HepG2 (cell line): Measurements from ENCODE around the gene TAF3. TPM values are rescaled to one million over a fixed set of nuclear protein-coding genes. Genes with fewer than 3 reads are reported as not detected.
A peak's percentile ranks its signal among the peaks of the same experiment; 100 is the strongest.

ENCODE experiments used
- CHCHD3 ChIP-seq: sonication (generic); formaldehyde crosslinking; IDR thresholded peaks from 2 replicates; pipeline ENCODE4 v1.8.0; 2022; ENCODE audit warnings: mild to moderate bottlenecking, missing genetic modification reagents, moderate library complexity
- CREBL2 ChIP-seq: sonication (generic); formaldehyde crosslinking; IDR thresholded peaks from 2 replicates; pipeline ENCODE4 v1.8.1; 2023; ENCODE audit warnings: missing genetic modification reagents, mild to moderate bottlenecking, borderline replicate concordance
- ERF ChIP-seq: IDR thresholded peaks from 2 replicates; pipeline ENCODE4 v1.6.1; 2018; ENCODE audit warnings: missing biosample characterization, missing genetic modification reagents
- JDP2 ChIP-seq: sonication (generic); formaldehyde crosslinking; IDR thresholded peaks from 2 replicates; pipeline ENCODE4 v1.8.1; 2022; ENCODE audit warnings: missing genetic modification reagents, borderline replicate concordance
- KDM5B ChIP-seq: sonication (generic); formaldehyde crosslinking; IDR thresholded peaks from 2 replicates; pipeline ENCODE4 v1.4.0; 2020; ENCODE audit warnings: missing genetic modification reagents, mild to moderate bottlenecking, borderline replicate concordance
- KLF12 ChIP-seq: sonication (generic); formaldehyde crosslinking; IDR thresholded peaks from 2 replicates; pipeline ENCODE4 v1.4.0; 2020; ENCODE audit warnings: missing genetic modification reagents, borderline replicate concordance
- MAZ ChIP-seq, 2 experiments: sonication (generic) in 1 of 2; formaldehyde crosslinking in 1 of 2; IDR thresholded peaks; 2 replicates each; pipeline versions ENCODE4 v1.5.0 to v1.6.1; 2012 to 2020; ENCODE audit warnings: low read depth in 2 of 2, mild to moderate bottlenecking in 2 of 2, borderline replicate concordance in 1 of 2, improper control_type of control experiment in 1 of 2, low read length in 1 of 2, missing genetic modification reagents in 1 of 2, moderate library complexity in 1 of 2
- MIER2 ChIP-seq: IDR thresholded peaks from 2 replicates; pipeline ENCODE4 v1.6.1; 2016; ENCODE audit warnings: missing biosample characterization, missing genetic modification reagents
- MXI1 ChIP-seq: IDR thresholded peaks from 3 replicates; pipeline ENCODE4 v1.6.1; 2012; ENCODE audit warnings: low read depth, low read length, inconsistent platforms, borderline replicate concordance
- PHF8 ChIP-seq: sonication (generic); formaldehyde crosslinking; IDR thresholded peaks from 2 replicates; pipeline ENCODE4 v1.5.0; 2020; ENCODE audit warnings: missing genetic modification reagents
- SAFB2 ChIP-seq: sonication (generic); formaldehyde crosslinking; IDR thresholded peaks from 2 replicates; pipeline ENCODE4 v1.5.1; 2020; ENCODE audit warnings: missing genetic modification reagents, low read depth, mild to moderate bottlenecking, borderline replicate concordance
- SKI ChIP-seq: fragments of 450-650 bp; IDR thresholded peaks from one replicate; pipeline ENCODE4 v1.6.1; 2018; ENCODE audit warnings: mild to moderate bottlenecking; ENCODE audit not compliant: partially characterized antibody
- SMARCE1 ChIP-seq: fragments of 450-650 bp; IDR thresholded peaks from 2 replicates; pipeline ENCODE4 v1.6.1; 2017; ENCODE audit warnings: borderline replicate concordance
- TAF1 ChIP-seq: sonication (generic); formaldehyde crosslinking; IDR thresholded peaks from 2 replicates; pipeline ENCODE4 v1.4.0; 2020; ENCODE audit warnings: missing genetic modification reagents
- TEAD3 ChIP-seq: optimal IDR thresholded peaks from 2 replicates; pipeline ENCODE3; 2016; ENCODE audit warnings: borderline replicate concordance
- TFE3 ChIP-seq: IDR thresholded peaks from 2 replicates; pipeline ENCODE4 v1.6.1; 2016
- WIZ ChIP-seq: sonication (generic); formaldehyde crosslinking; IDR thresholded peaks from 2 replicates; pipeline ENCODE4 v1.5.1; 2020; ENCODE audit warnings: mild to moderate bottlenecking, missing genetic modification reagents
- YY1 ChIP-seq: IDR thresholded peaks from 2 replicates; pipeline ENCODE4 v1.6.1; 2011; ENCODE audit warnings: low read length, low read depth, moderate library complexity, mild to moderate bottlenecking; ENCODE audit not compliant: insufficient read depth, insufficient replicate concordance
- ZFP91 ChIP-seq: sonication (generic); formaldehyde crosslinking; IDR thresholded peaks from 2 replicates; pipeline ENCODE4 v1.9.0; 2022; ENCODE audit warnings: missing genetic modification reagents, mild to moderate bottlenecking, borderline replicate concordance
- ZNF710 ChIP-seq: sonication (generic); formaldehyde crosslinking; IDR thresholded peaks from 2 replicates; pipeline ENCODE4 v1.5.0; 2020; ENCODE audit warnings: mild to moderate bottlenecking, missing genetic modification reagents, borderline replicate concordance
- ZNF740 ChIP-seq: sonication (generic); formaldehyde crosslinking; IDR thresholded peaks from 2 replicates; pipeline ENCODE4 v1.4.0; 2020; ENCODE audit warnings: missing genetic modification reagents
- ZNF83 ChIP-seq: sonication (generic); formaldehyde crosslinking; IDR thresholded peaks from 2 replicates; pipeline ENCODE4 v1.4.0; 2020; ENCODE audit warnings: missing genetic modification reagents, mild to moderate bottlenecking, borderline replicate concordance
- ZSCAN9 ChIP-seq: IDR thresholded peaks from 2 replicates; pipeline ENCODE4 v1.6.1; 2016; ENCODE audit warnings: borderline replicate concordance
- polyA plus RNA-seq, 8 experiments: library from polyadenylated mRNA; depleted of rRNA in 3 of 8; stranded (reverse) in 7 of 8; unstranded in 1 of 8; fragments of >200 nt; fragmentation: Illumina TruSeq in 4 of 8; extraction: Trizol in 4 of 8; gene quantifications; 2 replicates each; pipeline versions ENCODE4 v1.2.1 to v1.2.3, GENCODE V29; 2011 to 2016; ENCODE audit warnings: low read depth in 4 of 8, missing spikeins in 1 of 8, mixed read lengths in 1 of 8; ENCODE audit not compliant: insufficient read depth in 1 of 8
- total RNA-seq, 5 experiments: library from RNA; depleted of rRNA; stranded (reverse); fragments of >200 nt; fragmentation: Illumina TruSeq; extraction: Trizol; gene quantifications; 2 replicates each; pipeline ENCODE4 v1.2.3, GENCODE V29; 2016; ENCODE audit warnings: low read depth in 1 of 5

The TAF3 gene
- total and polyA plus RNA-seq, 2 of the 13 experiments (the other 11 are each of a cell fraction or from before 2014, with no cell fraction given) = 1.7 to 2.9 TPM

GRCh38 chr10:7787857-7788638 is 30.3 kb upstream of the TAF3 start, which contains the start of the genes ATP5F1C and KIN (continued):
- TF ChIP-seq MXI1 (peak; percentile 12; the same call in 1 of the 3 replicates), ZNF710 (CRISPR knock-in tag) (peak; percentile 39; the same call in 1 of the 2 replicates), TFE3 (CRISPR knock-in tag) (no peak), WIZ (no peak; the same call in 1 of the 2 replicates), ZNF83 (CRISPR knock-in tag) (no peak), CHCHD3 (CRISPR knock-in tag) (0 out of 2 replicates have a peak, but pooled peaks have one; percentile 10), ZFP91 (CRISPR knock-in tag) (peak; percentile 85), KDM5B (CRISPR knock-in tag) (peak; percentile 84; the same call in 1 of the 2 replicates), CREBL2 (no peak), ERF (CRISPR knock-in tag) (0 out of 2 replicates have a peak, but pooled peaks have one; percentile 13), SKI (no peak), JDP2 (CRISPR knock-in tag) (no peak), MAZ (IDR thresholded peaks at IDR 0.05; ENCODE audit: borderline replicate concordance, low read depth, low read length) (peak; percentile 40), MAZ (CRISPR knock-in tag; IDR thresholded peaks at IDR 0.05; ENCODE audit: low read depth) (peak; percentile 56; the same call in 1 of the 2 replicates), ZSCAN9 (CRISPR knock-in tag) (0 out of 2 replicates have a peak, but pooled peaks have one; percentile 74), YY1 (peak; percentile 83), TAF1 (CRISPR knock-in tag) (peak; percentile 91), PHF8 (CRISPR knock-in tag) (peak; percentile 99), SMARCE1 (no peak), MIER2 (CRISPR knock-in tag) (no peak), SAFB2 (peak; percentile 64; the same call in 1 of the 2 replicates), TEAD3 (peak; percentile 20), KLF12 (CRISPR knock-in tag) (no peak), ZNF740 (CRISPR knock-in tag) (no peak)
